SK-N-MC (cell line): Measurements from ENCODE around the gene GABRG3.

Experiments used
- DNase-seq: peaks from one replicate; pipeline ENCODE4 v3.0.0-alpha.2; 2011; ENCODE audit warnings: low read depth, low spot score
- H3K27ac ChIP-seq: fragments of 200-600 bp; sonication (generic); 2 replicates; pipeline ENCODE4 v1.5.1; 2016; ENCODE audit warnings: mixed run types
- H3K36me3 ChIP-seq: fragments of 200-600 bp; sonication (generic); 2 replicates; pipeline ENCODE4 v1.6.1; 2017; ENCODE audit warnings: antibody characterized with exemption, low read length, mixed read lengths; ENCODE audit not compliant: insufficient read depth
- H3K4me3 ChIP-seq: fragments of 200-600 bp; sonication (generic); 2 replicates; pipeline ENCODE4 v1.5.1; 2016
- H3K9ac ChIP-seq: fragments of 200-600 bp; sonication (generic); 2 replicates; pipeline ENCODE4 v1.8.0; 2017; ENCODE audit warnings: mixed run types, mixed read lengths; ENCODE audit not compliant: insufficient read length
- H3K9me3 ChIP-seq: fragments of 200-600 bp; sonication (generic); 2 replicates; pipeline ENCODE4 v1.6.1; 2017; ENCODE audit warnings: low read depth, mild to moderate bottlenecking, antibody characterized with exemption, low read length, moderate library complexity, mixed read lengths
- EZH2 ChIP-seq: fragments of 200-600 bp; sonication (generic); IDR thresholded peaks from one replicate; pipeline ENCODE4 v1.6.1; 2017; ENCODE audit warnings: antibody characterized with exemption
- FOXP2 ChIP-seq: optimal IDR thresholded peaks from 2 replicates; pipeline ENCODE3; 2011; ENCODE audit warnings: mild to moderate bottlenecking, moderate library complexity; ENCODE audit not compliant: insufficient read depth; ENCODE audit errors: extremely low read length, control extremely low read depth
- POLR2AphosphoS5 ChIP-seq: IDR thresholded peaks from 2 replicates; pipeline ENCODE4 v1.6.1; 2012; ENCODE audit warnings: mild to moderate bottlenecking, low read depth, low read length, borderline replicate concordance

Gene GABRG3

GRCh38 chr15:27250223-27250622, 279.2 kb downstream of the GABRG3 start:
- DNase-seq, result no peak

GRCh38 chr15:27254055-27254454, 283.1 kb downstream of the GABRG3 start:
- Histone ChIP-seq H3K27ac (no peak overlapping the region), H3K4me3 (no peak overlapping the region), H3K36me3 (no peaks in the 10 kb centered on the region), H3K9ac (no peak overlapping the region), H3K9me3 (no peaks in the 10 kb centered on the region)
- TF ChIP-seq POLR2AphosphoS5 (no peak), FOXP2 (no peak), EZH2 (no peak)
- DNase-seq, result no peak

More at GRCh38 chr15:27250223-27250622, 279.2 kb downstream of the GABRG3 start:
- TF ChIP-seq EZH2 (no peak), POLR2AphosphoS5 (no peak), FOXP2 (no peak)
- no peak overlapping the region for H3K4me3 ChIP-seq
- no peaks in the 10 kb centered on the region for H3K9me3 ChIP-seq
- no peaks in the 10 kb centered on the region for H3K36me3 ChIP-seq
- H3K9ac ChIP-seq, result no peak overlapping the region
- no peak overlapping the region for H3K27ac ChIP-seq

- DNase-seq, result no peak
- Histone ChIP-seq H3K27ac (no peak overlapping the region), H3K36me3 (no peaks in the 10 kb centered on the region), H3K4me3 (no peak overlapping the region), H3K9ac (no peak overlapping the region), H3K9me3 (no peaks in the 10 kb centered on the region)
- TF ChIP-seq EZH2, result no peak
- no peak for TF ChIP-seq POLR2AphosphoS5
- TF ChIP-seq FOXP2, result no peak
Observed at GRCh38 chr15:27254801-27255200, 283.8 kb downstream of the GABRG3 start.

- no peaks in the 10 kb centered on the region for H3K9me3 ChIP-seq
- DNase-seq, result no peak
- TF ChIP-seq POLR2AphosphoS5, result no peak
- TF ChIP-seq FOXP2, result no peak
- no peak for TF ChIP-seq EZH2
Observed at GRCh38 chr15:27256446-27256845, 285.5 kb downstream of the GABRG3 start.

GRCh38 chr15:27258287-27258686, 287.3 kb downstream of the GABRG3 start:
- Histone ChIP-seq H3K36me3 (no peaks in the 10 kb centered on the region), H3K9me3 (no peaks in the 10 kb centered on the region), H3K4me3 (no peak overlapping the region), H3K27ac (no peak overlapping the region), H3K9ac (no peak overlapping the region)
- no peak for DNase-seq
- TF ChIP-seq EZH2, result no peak
- no peak for TF ChIP-seq FOXP2
- no peak for TF ChIP-seq POLR2AphosphoS5

More at GRCh38 chr15:27256446-27256845, 285.5 kb downstream of the GABRG3 start:
- no peak overlapping the region for H3K9ac ChIP-seq
- H3K4me3 ChIP-seq, result no peak overlapping the region
- H3K36me3 ChIP-seq, result no peaks in the 10 kb centered on the region
- no peak overlapping the region for H3K27ac ChIP-seq

- no peaks in the 10 kb centered on the region for H3K9me3 ChIP-seq
- no peak overlapping the region for H3K9ac ChIP-seq
Observed at GRCh38 chr15:27260523-27260922, 289.5 kb downstream of the GABRG3 start.

GRCh38 chr15:27268923-27269322, 297.9 kb downstream of the GABRG3 start:
- Histone ChIP-seq H3K36me3 (no peaks in the 10 kb centered on the region), H3K9me3 (no peaks in the 10 kb centered on the region), H3K4me3 (no peak overlapping the region), H3K9ac (no peak overlapping the region), H3K27ac (no peak overlapping the region)
- DNase-seq, result no peak
- TF ChIP-seq POLR2AphosphoS5 (no peak), FOXP2 (no peak), EZH2 (no peak)

More at GRCh38 chr15:27260523-27260922, 289.5 kb downstream of the GABRG3 start:
- Histone ChIP-seq H3K4me3 (no peak overlapping the region), H3K27ac (no peak overlapping the region), H3K36me3 (no peaks in the 10 kb centered on the region)
- TF ChIP-seq FOXP2 (no peak), EZH2 (no peak), POLR2AphosphoS5 (no peak)
- no peak for DNase-seq

GRCh38 chr15:27271258-27271657, 300.3 kb downstream of the GABRG3 start:
- no peak for TF ChIP-seq FOXP2
- H3K9ac ChIP-seq, result no peak overlapping the region
- DNase-seq, result no peak
- no peak overlapping the region for H3K4me3 ChIP-seq
- H3K9me3 ChIP-seq, result no peaks in the 10 kb centered on the region
- no peak overlapping the region for H3K27ac ChIP-seq
- H3K36me3 ChIP-seq, result no peaks in the 10 kb centered on the region

- Histone ChIP-seq H3K9me3 (no peaks in the 10 kb centered on the region), H3K9ac (no peak overlapping the region), H3K4me3 (no peak overlapping the region), H3K36me3 (no peaks in the 10 kb centered on the region), H3K27ac (no peak overlapping the region)
- no peak for DNase-seq
- TF ChIP-seq POLR2AphosphoS5 (no peak), FOXP2 (no peak), EZH2 (no peak)
Observed at GRCh38 chr15:27272427-27272826, 301.4 kb downstream of the GABRG3 start.
